GM12801 (cell line): Measurements from ENCODE around the gene RPS19.

Source experiments
- TF ChIP-seq, protein P1 (sequence below): IDR thresholded peaks from one replicate; pipeline ENCODE4 v1.5.1; 2011; ENCODE audit warnings: control low read depth; ENCODE audit not compliant: insufficient read length; ENCODE audit errors: extremely low read depth

RPS19 gene

DNA sequence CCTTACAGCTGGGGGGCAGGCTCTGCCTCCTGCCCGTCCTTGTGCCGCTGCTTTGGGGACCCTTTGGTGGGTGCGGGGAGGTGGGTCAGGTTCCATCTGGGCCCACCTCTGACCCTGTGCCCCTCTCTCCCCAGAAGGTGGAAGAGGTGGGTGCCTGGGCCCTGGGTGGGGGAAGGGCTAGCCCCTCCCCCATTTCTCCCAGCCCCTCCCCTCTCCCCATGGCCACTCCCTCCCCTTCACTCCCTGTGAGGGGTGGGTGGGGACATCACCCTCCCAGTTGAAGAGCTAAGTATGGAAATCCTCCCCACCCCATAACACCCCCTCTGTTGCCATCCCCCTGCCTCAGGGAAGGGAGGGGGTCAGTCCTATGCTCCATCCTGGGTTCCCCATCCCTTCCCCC is 37.1 kb downstream of the RPS19 start:
- TF ChIP-seq, protein P1, sequence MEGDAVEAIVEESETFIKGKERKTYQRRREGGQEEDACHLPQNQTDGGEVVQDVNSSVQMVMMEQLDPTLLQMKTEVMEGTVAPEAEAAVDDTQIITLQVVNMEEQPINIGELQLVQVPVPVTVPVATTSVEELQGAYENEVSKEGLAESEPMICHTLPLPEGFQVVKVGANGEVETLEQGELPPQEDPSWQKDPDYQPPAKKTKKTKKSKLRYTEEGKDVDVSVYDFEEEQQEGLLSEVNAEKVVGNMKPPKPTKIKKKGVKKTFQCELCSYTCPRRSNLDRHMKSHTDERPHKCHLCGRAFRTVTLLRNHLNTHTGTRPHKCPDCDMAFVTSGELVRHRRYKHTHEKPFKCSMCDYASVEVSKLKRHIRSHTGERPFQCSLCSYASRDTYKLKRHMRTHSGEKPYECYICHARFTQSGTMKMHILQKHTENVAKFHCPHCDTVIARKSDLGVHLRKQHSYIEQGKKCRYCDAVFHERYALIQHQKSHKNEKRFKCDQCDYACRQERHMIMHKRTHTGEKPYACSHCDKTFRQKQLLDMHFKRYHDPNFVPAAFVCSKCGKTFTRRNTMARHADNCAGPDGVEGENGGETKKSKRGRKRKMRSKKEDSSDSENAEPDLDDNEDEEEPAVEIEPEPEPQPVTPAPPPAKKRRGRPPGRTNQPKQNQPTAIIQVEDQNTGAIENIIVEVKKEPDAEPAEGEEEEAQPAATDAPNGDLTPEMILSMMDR, result no peak

DNA sequence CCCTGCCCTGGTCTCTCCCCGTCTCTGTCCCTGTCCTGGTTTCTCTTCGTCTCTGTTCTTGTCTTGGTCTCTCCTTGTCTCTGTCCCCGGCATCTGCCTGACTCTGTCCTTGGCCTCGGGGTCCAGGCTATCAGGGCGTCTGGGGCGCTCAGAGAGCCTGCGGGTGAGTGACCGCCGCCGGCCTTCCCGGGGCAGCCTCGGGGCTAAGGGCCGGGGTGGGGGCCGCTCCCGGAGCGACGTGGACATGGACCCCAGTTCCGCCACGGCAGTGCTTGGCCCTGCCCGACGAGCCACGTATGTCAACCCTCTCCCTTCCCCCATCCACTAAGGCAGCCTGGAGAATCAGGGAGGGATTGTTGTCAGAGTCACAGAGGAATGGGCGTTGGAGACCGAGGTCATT is 37.8 kb downstream of the RPS19 start:
- TF ChIP-seq, protein P1, result no peak

DNA sequence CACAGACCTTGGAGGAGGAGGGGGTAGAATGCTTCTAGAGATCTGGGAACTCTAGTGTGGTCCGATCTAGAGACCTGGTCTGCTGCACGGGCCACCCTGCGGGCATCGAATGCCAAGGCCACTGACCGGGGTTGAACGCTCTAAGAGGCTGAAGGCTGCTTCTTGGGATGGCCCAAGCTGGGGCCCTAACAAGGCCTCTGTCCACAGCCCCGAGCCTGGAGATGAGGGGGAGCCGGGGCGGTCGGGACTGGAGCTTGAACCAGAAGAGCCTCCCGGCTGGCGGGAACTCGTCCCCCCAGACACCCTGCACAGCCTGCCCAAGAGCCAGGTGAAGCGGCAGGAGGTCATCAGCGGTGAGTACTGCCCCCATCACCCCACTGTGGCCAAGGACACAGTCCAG is 38.2 kb downstream of the RPS19 start:
- TF ChIP-seq, protein P1, result no peak

DNA sequence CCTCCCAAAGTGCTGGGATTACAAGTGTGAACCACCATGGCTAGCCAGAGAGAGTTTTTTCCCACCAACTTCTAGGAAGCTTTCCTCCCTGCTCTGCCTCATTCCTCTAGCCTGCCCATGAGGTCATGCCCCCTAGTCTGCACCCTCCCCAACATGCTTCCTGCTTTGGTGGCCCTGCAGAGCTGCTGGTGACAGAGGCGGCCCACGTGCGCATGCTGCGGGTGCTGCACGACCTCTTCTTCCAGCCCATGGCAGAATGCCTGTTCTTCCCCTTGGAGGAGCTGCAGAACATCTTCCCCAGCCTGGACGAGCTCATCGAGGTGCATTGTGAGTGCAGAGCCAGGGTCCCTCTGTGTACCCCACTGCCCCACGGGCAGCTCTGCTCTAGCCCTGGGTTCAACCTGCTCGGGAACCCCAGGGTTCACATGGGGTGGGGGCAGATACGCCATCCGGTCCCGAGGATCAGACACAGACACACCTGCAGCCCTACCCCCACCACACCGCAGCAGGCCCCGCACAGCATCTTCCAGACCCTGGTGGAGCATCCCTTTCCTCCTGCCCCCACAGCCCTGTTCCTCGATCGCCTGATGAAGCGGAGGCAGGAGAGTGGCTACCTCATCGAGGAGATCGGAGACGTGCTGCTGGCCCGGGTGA is 41.8 kb downstream of the RPS19 start:
- TF ChIP-seq, protein P1, result no peak

DNA sequence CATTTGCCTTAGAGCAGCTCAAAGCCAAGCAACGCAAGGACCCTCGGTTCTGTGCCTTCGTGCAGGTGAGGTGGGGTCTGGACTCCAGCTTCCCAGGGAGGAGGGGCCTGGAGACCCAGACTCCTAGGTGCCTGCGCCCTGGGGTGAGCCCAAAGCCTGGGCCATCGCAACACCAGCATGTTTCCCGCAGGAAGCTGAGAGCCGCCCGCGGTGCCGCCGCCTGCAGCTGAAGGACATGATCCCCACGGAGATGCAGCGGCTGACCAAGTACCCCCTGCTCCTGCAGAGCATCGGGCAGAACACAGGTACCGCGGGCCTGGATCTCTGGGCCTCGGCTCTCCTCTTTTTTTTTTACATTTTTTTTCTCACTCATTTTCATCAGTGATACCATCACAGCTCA is 42.5 kb downstream of the RPS19 start:
- TF ChIP-seq, protein P1, result no peak

DNA sequence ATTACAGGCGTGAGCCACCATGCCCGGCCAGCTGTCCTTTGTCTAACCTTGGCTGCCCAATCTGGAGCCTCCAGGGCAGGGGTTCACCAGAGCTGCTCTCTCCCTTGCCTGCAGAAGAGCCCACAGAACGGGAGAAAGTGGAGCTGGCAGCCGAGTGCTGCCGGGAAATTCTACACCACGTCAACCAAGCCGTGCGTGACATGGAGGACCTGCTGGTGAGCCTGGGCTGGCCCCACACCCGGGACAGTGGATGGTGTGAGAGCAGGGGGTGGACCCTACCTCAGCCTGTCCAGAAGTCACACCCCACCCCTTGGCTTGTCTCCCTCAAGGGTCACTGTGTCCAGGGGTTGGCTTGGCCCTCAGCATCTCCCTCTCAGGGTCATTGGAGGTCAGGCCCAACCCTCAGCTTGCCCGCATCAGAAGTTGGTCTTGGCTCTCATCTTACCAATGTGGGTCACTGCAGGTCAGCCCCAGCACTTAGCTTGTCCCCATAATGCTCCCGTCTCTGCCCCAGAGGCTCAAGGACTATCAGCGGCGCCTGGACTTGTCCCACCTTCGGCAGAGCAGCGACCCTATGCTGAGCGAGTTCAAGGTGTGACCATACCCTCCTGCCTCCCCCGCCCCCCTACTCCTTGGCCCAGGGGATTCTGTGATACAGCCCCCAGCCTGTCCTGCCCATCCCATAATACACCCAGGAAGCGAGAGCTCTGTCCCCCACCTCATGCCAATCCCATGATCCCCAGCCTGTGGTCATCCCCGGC is 43.3 kb downstream of the RPS19 start:
- TF ChIP-seq, protein P1, result no peak

DNA sequence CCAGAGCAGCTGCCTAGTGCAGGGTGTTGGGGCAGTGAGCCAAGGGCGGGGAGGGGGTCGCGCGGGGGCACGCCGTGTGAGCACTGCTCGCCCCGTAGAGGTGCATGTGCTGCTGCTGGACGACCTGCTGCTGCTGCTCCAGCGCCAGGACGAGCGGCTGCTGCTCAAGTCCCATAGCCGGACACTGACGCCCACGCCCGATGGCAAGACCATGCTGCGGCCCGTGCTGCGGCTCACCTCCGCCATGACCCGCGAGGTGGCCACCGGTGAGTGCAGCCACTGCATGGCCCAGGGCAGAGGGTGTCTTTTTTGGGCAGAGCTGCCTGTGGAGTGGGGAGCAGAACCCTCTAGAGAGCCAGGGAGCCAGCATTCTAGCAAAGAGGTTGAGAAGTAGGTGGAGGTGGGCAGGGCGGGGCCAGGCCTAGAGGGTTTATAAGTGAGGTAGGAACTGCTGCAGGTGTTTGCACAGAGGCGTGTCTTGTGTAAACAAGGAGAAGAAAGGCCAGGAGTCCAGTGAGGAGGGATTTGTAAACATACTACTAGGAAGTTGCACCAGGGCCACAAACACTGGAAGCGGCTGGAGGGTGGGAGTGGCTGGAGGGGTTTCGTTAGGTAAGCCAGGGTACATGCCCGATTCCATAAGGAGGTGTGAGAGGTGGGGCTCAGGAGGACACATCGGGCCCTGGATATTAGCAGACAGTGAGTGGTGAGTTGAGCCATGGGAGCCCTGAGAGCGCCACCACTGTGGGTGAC is 44.2 kb downstream of the RPS19 start:
- TF ChIP-seq, protein P1, result no peak
